GM21717 (cell line): Measurements from ENCODE around the gene SERTAD1.
"Not testable (repeated sequence)": the region's sequence is repeated elsewhere in the genome, so short reads cannot be mapped to it uniquely, and the experiment has no call there.

Experiments used
- ATAC-seq: cut with Tn5 transposase; IDR thresholded peaks from one replicate; pipeline ENCODE4 v1.9.1; 2021; ENCODE audit warnings: mild to moderate bottlenecking, moderate library complexity; ENCODE audit not compliant: unreplicated experiment

The SERTAD1 gene, protein sequence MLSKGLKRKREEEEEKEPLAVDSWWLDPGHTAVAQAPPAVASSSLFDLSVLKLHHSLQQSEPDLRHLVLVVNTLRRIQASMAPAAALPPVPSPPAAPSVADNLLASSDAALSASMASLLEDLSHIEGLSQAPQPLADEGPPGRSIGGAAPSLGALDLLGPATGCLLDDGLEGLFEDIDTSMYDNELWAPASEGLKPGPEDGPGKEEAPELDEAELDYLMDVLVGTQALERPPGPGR

DNA sequence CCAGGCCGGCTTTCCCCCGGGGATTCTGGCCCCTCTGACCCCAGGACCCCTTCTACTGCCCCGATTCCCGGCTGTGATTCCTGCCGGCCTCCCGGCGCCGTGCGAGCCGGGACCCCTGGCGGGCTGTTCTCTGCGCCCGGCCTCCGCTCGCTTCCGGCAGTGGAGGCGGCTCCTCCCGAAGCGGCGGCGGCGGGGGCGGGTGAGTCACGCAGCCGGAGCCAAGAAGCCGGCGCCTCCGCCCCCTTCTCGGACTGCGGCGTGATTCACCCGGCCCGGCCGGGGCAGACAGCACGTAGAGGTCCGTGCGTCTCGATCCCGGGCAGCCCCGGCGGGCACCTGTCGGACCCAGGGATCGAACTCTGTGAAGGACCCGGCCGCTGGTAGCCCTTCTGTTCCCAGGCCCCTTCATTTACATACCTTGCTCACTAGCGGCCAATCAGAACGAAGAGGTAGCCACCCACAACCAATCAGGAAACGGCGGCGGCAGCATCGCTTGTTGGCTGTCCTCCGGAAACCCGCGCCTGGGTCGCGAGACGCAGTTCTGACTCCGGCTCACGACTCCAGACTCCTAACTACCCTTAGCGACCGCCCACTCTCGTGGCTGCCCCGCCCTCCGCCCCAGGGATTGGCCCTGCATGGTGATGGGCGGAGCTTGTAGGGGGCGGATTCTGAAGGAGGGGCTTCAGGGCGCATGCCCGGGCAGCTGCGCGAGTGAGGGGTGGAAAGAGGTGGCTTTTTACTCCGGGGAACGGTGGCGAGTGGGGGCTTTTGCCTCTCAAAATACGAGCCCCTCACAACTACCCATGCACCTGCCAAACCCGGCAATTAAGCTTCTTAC is at the start of gene SERTAD1:
SERTAD1 (minus strand) TSS at position 543 of the 838 bp plus-strand sequence. CDS start 2,446 bp downstream, outside the sequence.
- ATAC-seq = peak; percentile 79

- ATAC-seq = no peak
These were observed 48.9 kb upstream of the SERTAD1 start for GRCh38 chr19:40474737-40475136.

GRCh38 chr19:40472516-40472915 is 46.7 kb upstream of the SERTAD1 start:
- ATAC-seq = no peak

- ATAC-seq = no peak
These were observed 45.3 kb upstream of the SERTAD1 start for GRCh38 chr19:40471111-40471510.

- no peak for ATAC-seq
These were observed 43.2 kb upstream of the SERTAD1 start for GRCh38 chr19:40469011-40469410.

- ATAC-seq = no peak
These were observed 41.4 kb upstream of the SERTAD1 start, which contains the start of gene SPTBN4 for GRCh38 chr19:40466985-40467734. TSS of gene SPTBN4 (plus strand) at chr19:40467001. CDS start at chr19:40472622, 5,621 bp downstream.

DNA sequence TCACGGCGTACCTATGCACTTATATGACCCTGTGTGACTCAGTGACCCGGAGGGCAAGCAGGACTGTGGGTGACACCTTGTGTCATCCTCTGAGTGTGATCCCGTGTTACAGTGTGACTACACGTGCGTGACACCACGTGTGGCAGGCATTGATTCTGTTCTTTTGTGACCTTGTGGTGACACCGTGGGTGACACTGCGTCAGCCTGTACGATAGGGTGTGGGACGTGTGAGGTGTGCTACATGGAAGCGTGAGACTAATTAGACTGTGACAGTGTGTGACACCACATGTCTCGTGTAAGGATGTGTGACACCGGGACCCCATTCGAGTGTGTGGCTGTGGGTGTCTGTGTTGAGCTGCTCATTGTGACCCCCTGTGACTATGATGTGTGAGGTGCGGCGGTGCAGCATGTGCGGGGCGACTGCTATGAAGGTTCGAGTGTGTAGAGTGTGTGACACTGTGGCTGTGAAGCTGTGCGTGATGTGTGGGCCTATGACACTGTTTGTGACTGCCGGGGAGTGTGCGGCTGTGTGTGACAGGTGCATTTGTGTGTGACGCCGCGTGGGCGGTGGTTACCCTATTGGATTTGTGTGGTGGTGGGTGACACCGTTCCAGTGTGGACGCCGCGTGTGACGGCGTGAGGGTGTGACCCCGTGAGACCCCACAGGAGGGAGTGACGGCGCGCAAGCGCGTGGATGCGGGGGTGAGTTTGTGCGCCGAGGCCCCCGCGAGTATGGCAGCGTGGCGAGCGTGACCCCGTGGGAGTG is 40.6 kb upstream of the SERTAD1 start:
- ATAC-seq = peak; percentile 25

- peak; percentile 68 for ATAC-seq
These were observed 39.9 kb upstream of the SERTAD1 start, which contains the start of gene BLVRB for GRCh38 chr19:40465557-40466218. TSS of gene BLVRB (minus strand) at chr19:40465745. CDS start at chr19:40465688, 57 bp downstream.

GRCh38 chr19:40465025-40465556 is 39.3 kb upstream of the SERTAD1 start:
- no peak for ATAC-seq

GRCh38 chr19:40464059-40465024 is 38.5 kb upstream of the SERTAD1 start:
- no peak for ATAC-seq

DNA sequence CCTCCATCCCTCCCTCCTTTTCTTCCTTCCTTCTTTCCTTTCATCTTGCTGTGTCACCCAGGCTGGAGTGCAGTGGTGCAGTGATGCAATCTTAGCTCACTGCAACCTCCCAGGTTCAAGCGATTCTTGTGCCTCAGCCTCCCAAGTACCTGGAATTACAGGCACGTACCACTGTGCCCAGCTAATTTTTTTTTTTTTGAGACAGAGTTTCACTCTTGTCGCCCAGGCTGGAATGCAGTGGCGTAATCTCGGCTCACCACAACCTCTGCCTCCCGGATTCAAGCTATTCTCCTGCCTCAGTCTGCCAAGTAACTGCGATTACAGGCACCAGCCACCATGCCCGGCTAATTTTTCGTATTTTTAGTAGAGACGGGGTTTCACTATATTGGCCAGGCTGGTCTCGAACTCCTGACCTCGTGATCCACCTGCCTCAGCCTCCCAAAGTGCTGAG is 37.8 kb upstream of the SERTAD1 start:
- ATAC-seq = not testable (repeated sequence)

GRCh38 chr19:40461669-40462221 is 36.0 kb upstream of the SERTAD1 start:
- no peak for ATAC-seq

- no peak for ATAC-seq
These were observed 34.4 kb upstream of the SERTAD1 start for GRCh38 chr19:40460185-40460584.

DNA sequence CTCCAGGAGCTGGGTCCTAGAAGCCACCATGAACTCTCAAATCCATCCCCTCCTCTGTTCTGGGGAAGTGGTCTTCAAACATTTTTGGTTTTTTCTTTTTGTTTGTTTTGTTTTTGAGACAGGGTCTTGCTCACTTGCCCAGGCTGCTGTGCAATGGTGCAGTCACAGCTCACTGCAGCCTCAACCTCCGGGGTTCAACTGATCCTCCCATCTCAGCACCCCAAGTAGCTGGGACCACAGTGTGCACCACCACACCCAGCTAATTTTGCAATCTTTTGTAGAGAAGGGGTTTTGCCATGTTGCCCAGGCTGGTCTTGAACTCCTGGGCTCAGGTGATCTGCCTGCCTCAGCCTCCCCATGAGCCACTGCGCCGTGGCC is 32.8 kb upstream of the SERTAD1 start:
- no peak for ATAC-seq

- no peak for ATAC-seq
These were observed 32.3 kb upstream of the SERTAD1 start for GRCh38 chr19:40457953-40458596.

DNA sequence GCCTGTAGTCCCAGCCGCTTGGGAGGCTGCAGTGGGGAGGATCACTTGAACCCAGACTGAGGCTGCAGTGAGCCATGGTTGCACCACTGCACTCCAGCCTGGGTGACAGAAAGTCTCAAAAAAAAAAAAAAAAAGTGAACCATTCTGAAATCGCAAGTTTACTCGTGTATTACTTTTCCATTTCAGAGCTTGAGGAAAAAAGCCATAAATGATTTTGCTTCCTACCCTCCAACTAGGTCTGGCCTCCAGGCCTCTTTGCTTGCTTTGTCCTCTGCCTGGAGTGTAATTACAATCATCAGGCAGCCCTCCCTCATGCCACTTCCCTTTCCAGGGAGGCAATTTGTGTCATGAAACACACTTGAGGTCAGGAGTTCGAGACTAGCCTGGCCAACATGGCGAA is 31.3 kb upstream of the SERTAD1 start:
- ATAC-seq = no peak

GRCh38 chr19:40453943-40454342 is 28.2 kb upstream of the SERTAD1 start:
- ATAC-seq = not testable (repeated sequence)
